ENCODE results near the gene EARS2. TPM values are rescaled to one million over a fixed set of nuclear protein-coding genes. Genes with fewer than 3 reads are reported as not detected.

The EARS2 gene
- total and polyA plus RNA-seq, 10 of the 15 experiments (the other 5 are each of a cell fraction or from before 2014, with no cell fraction given) = 12.9 to 65.9 (median 33.5) TPM

DNA sequence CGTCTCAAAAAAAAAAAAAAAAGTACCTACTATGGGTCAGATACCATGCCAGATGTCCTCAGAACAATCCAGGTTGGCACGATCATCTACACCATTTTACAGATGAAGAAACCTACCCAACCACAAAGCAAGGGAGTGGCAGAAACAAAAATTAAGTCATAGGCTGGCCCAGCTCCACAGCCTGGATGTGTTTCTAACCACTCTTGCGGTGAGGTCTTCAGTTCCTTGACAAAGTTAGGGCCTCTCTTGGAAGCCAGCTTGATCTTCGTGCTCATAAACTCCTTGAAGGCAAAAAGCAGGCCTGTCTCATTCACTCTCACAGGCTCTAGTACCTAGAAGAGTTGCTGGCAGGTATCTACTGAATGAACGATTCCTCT, 53.1 kb downstream of the EARS2 start (continued):
- TF ChIP-seq, protein P1, sequence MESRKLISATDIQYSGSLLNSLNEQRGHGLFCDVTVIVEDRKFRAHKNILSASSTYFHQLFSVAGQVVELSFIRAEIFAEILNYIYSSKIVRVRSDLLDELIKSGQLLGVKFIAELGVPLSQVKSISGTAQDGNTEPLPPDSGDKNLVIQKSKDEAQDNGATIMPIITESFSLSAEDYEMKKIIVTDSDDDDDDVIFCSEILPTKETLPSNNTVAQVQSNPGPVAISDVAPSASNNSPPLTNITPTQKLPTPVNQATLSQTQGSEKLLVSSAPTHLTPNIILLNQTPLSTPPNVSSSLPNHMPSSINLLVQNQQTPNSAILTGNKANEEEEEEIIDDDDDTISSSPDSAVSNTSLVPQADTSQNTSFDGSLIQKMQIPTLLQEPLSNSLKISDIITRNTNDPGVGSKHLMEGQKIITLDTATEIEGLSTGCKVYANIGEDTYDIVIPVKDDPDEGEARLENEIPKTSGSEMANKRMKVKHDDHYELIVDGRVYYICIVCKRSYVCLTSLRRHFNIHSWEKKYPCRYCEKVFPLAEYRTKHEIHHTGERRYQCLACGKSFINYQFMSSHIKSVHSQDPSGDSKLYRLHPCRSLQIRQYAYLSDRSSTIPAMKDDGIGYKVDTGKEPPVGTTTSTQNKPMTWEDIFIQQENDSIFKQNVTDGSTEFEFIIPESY (IDR thresholded peaks at IDR 0.05) = no peak
- TF ChIP-seq RFX5 (IDR thresholded peaks at IDR 0.05; ENCODE audit: low read depth, low read length) (no peak), SMC3 (IDR thresholded peaks at IDR 0.05; ENCODE audit: borderline replicate concordance, low read length) (no peak)

DNA sequence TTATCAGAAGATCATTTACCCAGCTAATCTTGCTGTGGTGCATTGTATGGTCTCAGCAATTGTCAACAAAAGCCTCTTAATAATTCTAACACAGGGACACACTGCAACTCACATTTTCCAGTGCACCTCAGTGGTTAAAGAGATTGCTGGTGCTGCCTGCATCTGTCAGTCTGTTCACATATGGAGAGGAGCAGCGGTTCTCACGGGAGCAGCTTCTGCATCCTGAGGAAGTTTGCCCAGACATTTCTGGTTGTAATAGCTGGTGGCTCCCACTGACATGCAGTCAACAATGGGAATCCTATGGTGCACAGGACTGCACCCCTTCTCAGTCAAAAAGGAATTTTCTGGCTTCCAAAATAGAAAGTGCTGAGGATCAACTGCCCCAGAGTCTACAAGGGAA, 54.7 kb downstream of the EARS2 start:
- H4K20me1 ChIP-seq (ENCODE audit: control insufficient read depth, insufficient read depth) = peaks cover 22% of the 10 kb centered on the region
- FAIRE-seq = no peak
- H3K4me2 ChIP-seq (ENCODE audit: control insufficient read depth, insufficient read depth) = no peak overlapping the region
- no peaks in the 10 kb centered on the region for H3K27me3 ChIP-seq (replicated peaks in 1 of 2; ENCODE audit: control insufficient read depth in 2 of 2, insufficient read depth in 2 of 2, low read length in 1 of 2)
- DNase-seq (ENCODE audit: low read depth, low spot score) = no peak
- in situ Hi-C loops (cut with MboI) (loop anchor here (10.0 kb wide), 1 partner anchor 342 kb away; no protein-coding TSS in a partner anchor), intact Hi-C loops (cut with micrococcal nuclease; ENCODE audit: unreplicated experiment) (loop anchor here (5.0 kb wide), 1 partner anchor 35 kb away; no protein-coding TSS in a partner anchor)
- H3K9me3 ChIP-seq (replicated peaks; ENCODE audit: control insufficient read depth, insufficient read depth, low read length) = no peaks in the 10 kb centered on the region
- no peak overlapping the region for H3K4me3 ChIP-seq
- H3K36me3 ChIP-seq (ENCODE audit: control insufficient read depth in 2 of 2, insufficient read depth in 2 of 2, low read length in 1 of 2) = peaks cover 9 to 12% of the 10 kb centered on the region in 2 experiments
- ChIA-PET RAD21 (ENCODE audit: unreplicated experiment) (no interaction called here), POLR2A (interaction anchor here (0.6 kb wide), 1 partner anchor 1861 kb away, joined by 4 read pairs; no protein-coding TSS in a partner anchor), SMC1A (ENCODE audit: uncharacterized antibody, unreplicated experiment) (interaction anchor here (1.5 to 7.9 kb wide), 2 partner anchors 16 to 68 kb away, joined by 4 to 61 read pairs; no protein-coding TSS in a partner anchor), CTCF (interaction anchor here (1.5 kb wide), 1 partner anchor 51 kb away, joined by 3 read pairs; no protein-coding TSS in a partner anchor)
- TF ChIP-seq EZH2 (IDR thresholded peaks at IDR 0.05; ENCODE audit: borderline replicate concordance, control insufficient read depth, low read depth, low read length) (no peak), MXI1 (IDR thresholded peaks at IDR 0.05; ENCODE audit: low read depth, low read length) (no peak)
- TF ChIP-seq, protein P2, sequence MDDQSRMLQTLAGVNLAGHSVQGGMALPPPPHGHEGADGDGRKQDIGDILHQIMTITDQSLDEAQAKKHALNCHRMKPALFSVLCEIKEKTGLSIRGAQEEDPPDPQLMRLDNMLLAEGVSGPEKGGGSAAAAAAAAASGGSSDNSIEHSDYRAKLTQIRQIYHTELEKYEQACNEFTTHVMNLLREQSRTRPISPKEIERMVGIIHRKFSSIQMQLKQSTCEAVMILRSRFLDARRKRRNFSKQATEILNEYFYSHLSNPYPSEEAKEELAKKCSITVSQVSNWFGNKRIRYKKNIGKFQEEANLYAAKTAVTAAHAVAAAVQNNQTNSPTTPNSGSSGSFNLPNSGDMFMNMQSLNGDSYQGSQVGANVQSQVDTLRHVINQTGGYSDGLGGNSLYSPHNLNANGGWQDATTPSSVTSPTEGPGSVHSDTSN (IDR thresholded peaks at IDR 0.05; ENCODE audit: insufficient replicate concordance, low read depth, low read length) = no peak
- TF ChIP-seq, protein P3, sequence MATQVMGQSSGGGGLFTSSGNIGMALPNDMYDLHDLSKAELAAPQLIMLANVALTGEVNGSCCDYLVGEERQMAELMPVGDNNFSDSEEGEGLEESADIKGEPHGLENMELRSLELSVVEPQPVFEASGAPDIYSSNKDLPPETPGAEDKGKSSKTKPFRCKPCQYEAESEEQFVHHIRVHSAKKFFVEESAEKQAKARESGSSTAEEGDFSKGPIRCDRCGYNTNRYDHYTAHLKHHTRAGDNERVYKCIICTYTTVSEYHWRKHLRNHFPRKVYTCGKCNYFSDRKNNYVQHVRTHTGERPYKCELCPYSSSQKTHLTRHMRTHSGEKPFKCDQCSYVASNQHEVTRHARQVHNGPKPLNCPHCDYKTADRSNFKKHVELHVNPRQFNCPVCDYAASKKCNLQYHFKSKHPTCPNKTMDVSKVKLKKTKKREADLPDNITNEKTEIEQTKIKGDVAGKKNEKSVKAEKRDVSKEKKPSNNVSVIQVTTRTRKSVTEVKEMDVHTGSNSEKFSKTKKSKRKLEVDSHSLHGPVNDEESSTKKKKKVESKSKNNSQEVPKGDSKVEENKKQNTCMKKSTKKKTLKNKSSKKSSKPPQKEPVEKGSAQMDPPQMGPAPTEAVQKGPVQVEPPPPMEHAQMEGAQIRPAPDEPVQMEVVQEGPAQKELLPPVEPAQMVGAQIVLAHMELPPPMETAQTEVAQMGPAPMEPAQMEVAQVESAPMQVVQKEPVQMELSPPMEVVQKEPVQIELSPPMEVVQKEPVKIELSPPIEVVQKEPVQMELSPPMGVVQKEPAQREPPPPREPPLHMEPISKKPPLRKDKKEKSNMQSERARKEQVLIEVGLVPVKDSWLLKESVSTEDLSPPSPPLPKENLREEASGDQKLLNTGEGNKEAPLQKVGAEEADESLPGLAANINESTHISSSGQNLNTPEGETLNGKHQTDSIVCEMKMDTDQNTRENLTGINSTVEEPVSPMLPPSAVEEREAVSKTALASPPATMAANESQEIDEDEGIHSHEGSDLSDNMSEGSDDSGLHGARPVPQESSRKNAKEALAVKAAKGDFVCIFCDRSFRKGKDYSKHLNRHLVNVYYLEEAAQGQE (IDR thresholded peaks at IDR 0.05; ENCODE audit: low read depth, low read length) = no peak
- TF ChIP-seq, protein P4, sequence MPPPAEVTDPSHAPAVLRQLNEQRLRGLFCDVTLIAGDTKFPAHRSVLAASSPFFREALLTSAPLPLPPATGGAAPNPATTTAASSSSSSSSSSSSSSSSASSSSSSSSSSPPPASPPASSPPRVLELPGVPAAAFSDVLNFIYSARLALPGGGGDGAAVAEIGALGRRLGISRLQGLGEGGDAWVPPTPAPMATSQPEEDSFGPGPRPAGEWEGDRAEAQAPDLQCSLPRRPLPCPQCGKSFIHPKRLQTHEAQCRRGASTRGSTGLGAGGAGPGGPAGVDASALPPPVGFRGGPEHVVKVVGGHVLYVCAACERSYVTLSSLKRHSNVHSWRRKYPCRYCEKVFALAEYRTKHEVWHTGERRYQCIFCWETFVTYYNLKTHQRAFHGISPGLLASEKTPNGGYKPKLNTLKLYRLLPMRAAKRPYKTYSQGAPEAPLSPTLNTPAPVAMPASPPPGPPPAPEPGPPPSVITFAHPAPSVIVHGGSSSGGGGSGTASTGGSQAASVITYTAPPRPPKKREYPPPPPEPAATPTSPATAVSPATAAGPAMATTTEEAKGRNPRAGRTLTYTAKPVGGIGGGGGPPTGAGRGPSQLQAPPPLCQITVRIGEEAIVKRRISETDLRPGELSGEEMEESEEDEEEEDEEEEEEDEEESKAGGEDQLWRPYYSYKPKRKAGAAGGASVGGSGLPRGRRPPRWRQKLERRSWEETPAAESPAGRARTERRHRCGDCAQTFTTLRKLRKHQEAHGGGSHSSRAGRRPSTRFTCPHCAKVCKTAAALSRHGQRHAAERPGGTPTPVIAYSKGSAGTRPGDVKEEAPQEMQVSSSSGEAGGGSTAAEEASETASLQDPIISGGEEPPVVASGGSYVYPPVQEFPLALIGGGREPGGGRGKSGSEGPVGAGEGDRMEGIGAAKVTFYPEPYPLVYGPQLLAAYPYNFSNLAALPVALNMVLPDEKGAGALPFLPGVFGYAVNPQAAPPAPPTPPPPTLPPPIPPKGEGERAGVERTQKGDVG (CRISPR knock-in tag; IDR thresholded peaks at IDR 0.05) = no peak
- no peak overlapping the region for H2AFZ ChIP-seq (ENCODE audit: control insufficient read depth, low read depth, low read length)
- H3K9ac ChIP-seq (ENCODE audit: control insufficient read depth, insufficient read depth, low read length) = no peak overlapping the region
- WGBS (ENCODE audit: insufficient coverage, insufficient replicate concordance, low lambda C conversion rate, missing lambda C conversion rate) = 92% methylated on average over 2 of the region's 2 CpGs
- ATAC-seq = no peak
- TSS peak; percentile 13 for BruUV-seq (replicated peaks)
- peaks cover 48% of the 10 kb centered on the region for H3K4me1 ChIP-seq (ENCODE audit: control insufficient read depth, insufficient read depth, low read length)
- H3K79me2 ChIP-seq (ENCODE audit: control insufficient read depth, insufficient read depth, low read length) = peaks cover 98% of the 10 kb centered on the region
- H3K27ac ChIP-seq (ENCODE audit: control insufficient read depth, insufficient read depth) = no peak overlapping the region

All from GM12878 (cell line).